Nephron progenitor cell (in vitro differentiated cells): Measurements from ENCODE around the gene PLCB4.

Source experiments
- DNase-seq: peaks from one replicate; pipeline ENCODE4 v3.0.0; 2021
- H3K27ac Mint-ChIP-seq: 2 replicates; pipeline ENCODE4 v1.8.0; 2021; ENCODE audit warnings: mild to moderate bottlenecking, moderate library complexity, mixed read lengths
- H3K27me3 Mint-ChIP-seq: 2 replicates; pipeline ENCODE4 v1.8.0; 2021; ENCODE audit warnings: mild to moderate bottlenecking, low read depth, mixed read lengths; ENCODE audit not compliant: poor library complexity
- H3K36me3 Mint-ChIP-seq: 2 replicates; pipeline ENCODE4 v1.8.0; 2021; ENCODE audit warnings: low read depth, mixed read lengths
- H3K4me1 Mint-ChIP-seq: 2 replicates; pipeline ENCODE4 v1.8.0; 2021; ENCODE audit warnings: mixed read lengths
- H3K4me3 Mint-ChIP-seq: 2 replicates; pipeline ENCODE4 v1.8.0; 2021; ENCODE audit warnings: mild to moderate bottlenecking, moderate library complexity, mixed read lengths
- H3K9me3 Mint-ChIP-seq: 2 replicates; pipeline ENCODE4 v1.8.0; 2021; ENCODE audit warnings: mild to moderate bottlenecking, moderate library complexity, mixed read lengths
- CTCF ChIP-seq: fragments of 200-600 bp; sonication (generic); IDR thresholded peaks from 2 replicates; pipeline ENCODE4 v1.5.0; 2021; ENCODE audit warnings: antibody characterized with exemption

The PLCB4 gene

GRCh38 chr20:9467995-9468394, 399.1 kb downstream of the PLCB4 start:
- Mint-ChIP-seq H3K9me3 (peaks cover 36% of the 10 kb centered on the region), H3K27ac (no peak overlapping the region), H3K36me3 (peaks cover 67% of the 10 kb centered on the region), H3K27me3 (no peaks in the 10 kb centered on the region), H3K4me3 (no peak overlapping the region), H3K4me1 (no peaks in the 10 kb centered on the region)
- TF ChIP-seq CTCF = peak; percentile 52
- peak; percentile 5 for DNase-seq

- no peak for DNase-seq
- peaks cover 5% of the 10 kb centered on the region for H3K4me1 Mint-ChIP-seq
Measured at GRCh38 chr20:9474835-9475415, 406.0 kb downstream of the PLCB4 start.

GRCh38 chr20:9475456-9475855, 406.6 kb downstream of the PLCB4 start:
- Mint-ChIP-seq H3K9me3 (no peaks in the 10 kb centered on the region), H3K27ac (no peak overlapping the region), H3K36me3 (peaks cover 58% of the 10 kb centered on the region), H3K4me1 (peaks cover 5% of the 10 kb centered on the region), H3K4me3 (no peak overlapping the region), H3K27me3 (no peaks in the 10 kb centered on the region)
- TF ChIP-seq CTCF = no peak
- DNase-seq = no peak

More at GRCh38 chr20:9474835-9475415, 406.0 kb downstream of the PLCB4 start:
- no peaks in the 10 kb centered on the region for H3K27me3 Mint-ChIP-seq
- no peak overlapping the region for H3K4me3 Mint-ChIP-seq
- no peak overlapping the region for H3K27ac Mint-ChIP-seq
- no peaks in the 10 kb centered on the region for H3K9me3 Mint-ChIP-seq
- no peak for TF ChIP-seq CTCF
- H3K36me3 Mint-ChIP-seq = peaks cover 58% of the 10 kb centered on the region

GRCh38 chr20:9476174-9476573, 407.3 kb downstream of the PLCB4 start:
- no peak for DNase-seq
- no peaks in the 10 kb centered on the region for H3K9me3 Mint-ChIP-seq
- peaks cover 54% of the 10 kb centered on the region for H3K36me3 Mint-ChIP-seq
- peaks cover 5% of the 10 kb centered on the region for H3K4me1 Mint-ChIP-seq
- no peak for TF ChIP-seq CTCF
- no peaks in the 10 kb centered on the region for H3K27me3 Mint-ChIP-seq
- no peak overlapping the region for H3K4me3 Mint-ChIP-seq
- H3K27ac Mint-ChIP-seq = no peak overlapping the region

GRCh38 chr20:9476637-9477036, 407.8 kb downstream of the PLCB4 start:
- Mint-ChIP-seq H3K36me3 (peaks cover 49% of the 10 kb centered on the region), H3K27me3 (no peaks in the 10 kb centered on the region), H3K27ac (no peak overlapping the region), H3K4me3 (no peak overlapping the region), H3K9me3 (no peaks in the 10 kb centered on the region), H3K4me1 (peaks cover 5% of the 10 kb centered on the region)
- no peak for DNase-seq
- TF ChIP-seq CTCF = no peak

- H3K4me3 Mint-ChIP-seq = no peak overlapping the region
Measured at GRCh38 chr20:9478771-9479170, 409.9 kb downstream of the PLCB4 start.

More at GRCh38 chr20:9478771-9479170, 409.9 kb downstream of the PLCB4 start:
- Mint-ChIP-seq H3K36me3 (peaks cover 32% of the 10 kb centered on the region), H3K9me3 (no peaks in the 10 kb centered on the region), H3K4me1 (peaks cover 5% of the 10 kb centered on the region), H3K27me3 (no peaks in the 10 kb centered on the region), H3K27ac (no peak overlapping the region)
- DNase-seq = no peak
- no peak for TF ChIP-seq CTCF
